Measurements from ENCODE around the gene MBD5.
A peak's percentile ranks its signal among the peaks of the same experiment; 100 is the strongest.
"Not testable (repeated sequence)": the region's sequence is repeated elsewhere in the genome, so short reads cannot be mapped to it uniquely, and the experiment has no call there.

Gene MBD5

GRCh38 chr2:148021059-148021861, at the start of gene MBD5:
MBD5 (plus strand) TSS chr2:148021091.
- peak; percentile 24 for DNase-seq

GRCh38 chr2:147976102-147976501, 44.8 kb upstream of the MBD5 start:
- no peak for DNase-seq

GRCh38 chr2:147977679-147978078, 43.2 kb upstream of the MBD5 start:
- no peak for DNase-seq

- no peak for DNase-seq
Observed at GRCh38 chr2:147980940-147981528, 39.9 kb upstream of the MBD5 start.

- DNase-seq, result no peak
Observed at GRCh38 chr2:147989102-147989501, 31.8 kb upstream of the MBD5 start.

- peak; percentile 0 for DNase-seq
Observed at GRCh38 chr2:147989809-147990403, 31.0 kb upstream of the MBD5 start.

GRCh38 chr2:147994965-147995364, 25.9 kb upstream of the MBD5 start:
- not testable (repeated sequence) for DNase-seq

- DNase-seq, result no peak
Observed at GRCh38 chr2:147996828-147997227, 24.1 kb upstream of the MBD5 start.

- DNase-seq, result no peak
Observed at GRCh38 chr2:147998203-147998602, 22.7 kb upstream of the MBD5 start.

- DNase-seq, result no peak
Observed at GRCh38 chr2:147999126-147999525, 21.8 kb upstream of the MBD5 start.

- no peak for DNase-seq
Observed at GRCh38 chr2:148000095-148000494, 20.8 kb upstream of the MBD5 start.

GRCh38 chr2:148002420-148002819, 18.5 kb upstream of the MBD5 start:
- not testable (repeated sequence) for DNase-seq

GRCh38 chr2:148006249-148007007, 14.5 kb upstream of the MBD5 start:
- DNase-seq, result no peak

- no peak for DNase-seq
Observed at GRCh38 chr2:148007219-148007900, 13.5 kb upstream of the MBD5 start.

GRCh38 chr2:148008411-148008810, 12.5 kb upstream of the MBD5 start:
- not testable (repeated sequence) for DNase-seq

GRCh38 chr2:148013876-148014275, 7.0 kb upstream of the MBD5 start:
- DNase-seq, result no peak

GRCh38 chr2:148014616-148015015, 6.3 kb upstream of the MBD5 start:
- DNase-seq, result no peak

GRCh38 chr2:148020111-148021058, 506 bp upstream of the MBD5 start, which contains the start of gene ORC4:
ORC4 (minus strand) TSS chr2:148020737; CDS start chr2:147975958, 44,779 bp downstream.
- DNase-seq, result peak; percentile 88

GRCh38 chr2:148021886-148022285, 995 bp downstream of the MBD5 start:
- DNase-seq, result no peak

- DNase-seq, result no peak
Observed at GRCh38 chr2:148022351-148022750, 1.5 kb downstream of the MBD5 start.

- no peak for DNase-seq
Observed at GRCh38 chr2:148022882-148023281, 2.0 kb downstream of the MBD5 start.

All from NCI-H524 treated with DMSO at 0.1 percent for 48 hours (cell line).